Smooth muscle cell (in vitro differentiated cells): ENCODE results near the gene FOS. TPM values are rescaled to one million over a fixed set of nuclear protein-coding genes. Genes with fewer than 3 reads are reported as not detected.

Experiments
- DNase-seq: peaks from one replicate; lab custom pipeline; 2025; ENCODE audit not compliant: unreplicated experiment; lab: John Stamatoyannopoulos, UW
- H2AFZ ChIP-seq: fragments of 200-600 bp; sonication (generic); 2 replicates; pipeline ENCODE4 v1.6.0; 2016; ENCODE audit warnings: antibody characterized with exemption, low read depth, mild to moderate bottlenecking
- H3F3A ChIP-seq: fragments of 200-600 bp; sonication (generic); 2 replicates; pipeline ENCODE4 v1.6.0; 2017; ENCODE audit warnings: antibody characterized with exemption, low read depth
- H3K27ac ChIP-seq: fragments of 200-600 bp; sonication (generic); 2 replicates; pipeline ENCODE4 v1.5.1; 2016; ENCODE audit warnings: low read depth, mild to moderate bottlenecking
- H3K27me3 ChIP-seq: fragments of 200-600 bp; sonication (generic); 2 replicates; pipeline ENCODE4 v1.6.1; 2016; ENCODE audit warnings: low read depth, mild to moderate bottlenecking
- H3K36me3 ChIP-seq: fragments of 200-600 bp; sonication (generic); 2 replicates; pipeline ENCODE4 v1.5.1; 2016; ENCODE audit warnings: low read depth
- H3K4me1 ChIP-seq: fragments of 200-600 bp; sonication (generic); 2 replicates; pipeline ENCODE4 v1.5.1; 2016; ENCODE audit warnings: low read depth
- H3K4me2 ChIP-seq: fragments of 200-600 bp; sonication (generic); 2 replicates; pipeline ENCODE4 v1.6.0; 2016; ENCODE audit warnings: mild to moderate bottlenecking
- H3K4me3 ChIP-seq: fragments of 200-600 bp; sonication (generic); 2 replicates; pipeline ENCODE4 v1.5.1; 2016; ENCODE audit warnings: mild to moderate bottlenecking
- H3K79me2 ChIP-seq: fragments of 200-600 bp; sonication (generic); 2 replicates; pipeline ENCODE4 v1.6.0; 2016; ENCODE audit warnings: low read depth, mild to moderate bottlenecking
- H3K9ac ChIP-seq: fragments of 200-600 bp; sonication (generic); 2 replicates; pipeline ENCODE4 v1.6.0; 2016; ENCODE audit warnings: low read depth
- H3K9me3 ChIP-seq: fragments of 200-600 bp; sonication (generic); replicated peaks from 2 replicates; pipeline ENCODE4 v1.5.1; 2016; ENCODE audit warnings: low read depth
- H4K20me1 ChIP-seq: fragments of 200-600 bp; sonication (generic); 2 replicates; pipeline ENCODE4 v1.6.0; 2016; ENCODE audit warnings: low read depth
- WGBS: methylation state at CpG from one replicate; pipeline ENCODE4 v1.1.7; 2016; ENCODE audit warnings: low lambda C conversion rate; 5-methylcytosine and 5-hydroxymethylcytosine counted together
- polyA plus RNA-seq: library from polyadenylated mRNA; unstranded; fragments of >200 nt; fragmentation: Nextera tagmentation; extraction: Ambion mirVana; gene quantifications from 2 replicates; pipeline ENCODE4 v1.2.1, GENCODE V29; 2016
- total RNA-seq: library from RNA; depleted of rRNA; stranded (reverse); fragments of >200 nt; gene quantifications from 2 replicates; pipeline ENCODE4 v1.2.3, GENCODE V29; 2014
- TF ChIP-seq, protein P1 (sequence below): fragments of 200-600 bp; sonication (generic); IDR thresholded peaks from 2 replicates; pipeline ENCODE4 v1.5.1; 2017; ENCODE audit warnings: borderline replicate concordance, mild to moderate bottlenecking, antibody characterized with exemption; ENCODE audit not compliant: insufficient read depth, poor library complexity, severe bottlenecking

The FOS gene
- total and polyA plus RNA-seq, 2 experiments from 2014 or later: 1,280 to 1,567 TPM

DNA sequence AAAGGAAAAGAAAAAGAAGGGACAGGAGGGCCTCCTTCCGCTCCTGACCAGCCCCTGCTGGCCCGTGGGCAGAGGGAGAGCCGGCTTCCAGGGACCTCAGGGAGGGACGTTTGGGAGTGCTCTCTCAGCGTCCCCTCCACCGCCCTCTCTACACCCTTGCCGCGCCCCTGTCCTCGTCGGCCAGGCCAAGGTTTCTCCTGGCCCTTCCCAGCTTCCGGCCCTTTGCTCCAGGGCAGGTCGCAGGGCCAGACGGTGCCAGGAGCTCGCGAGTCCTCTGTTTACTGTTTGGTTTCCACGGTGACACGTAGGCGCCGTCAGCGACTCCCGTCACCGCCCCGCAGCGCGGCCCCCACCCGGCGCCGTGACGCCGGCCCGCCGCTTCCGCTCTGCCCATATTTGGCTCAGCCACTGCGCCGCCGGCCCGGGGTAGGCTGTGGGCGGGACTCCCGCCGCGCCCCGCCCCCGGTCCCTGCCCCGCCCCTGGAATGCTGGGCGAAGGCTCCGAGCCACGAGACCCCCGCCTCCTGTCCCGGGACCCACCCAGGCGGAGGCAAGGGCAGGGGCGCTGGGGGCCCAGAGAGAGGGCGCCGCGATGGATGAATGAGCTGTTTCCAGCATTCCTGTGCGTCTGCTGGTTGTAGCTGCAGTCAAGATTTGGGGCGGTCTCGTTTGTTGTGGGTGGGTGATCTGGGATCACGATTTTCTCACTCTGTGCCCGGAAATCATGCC, 15.5 kb downstream of the FOS start:
- WGBS: 2% methylated on average over 43 of the region's 59 CpGs
- Histone ChIP-seq H3K79me2 (no peaks in the 10 kb centered on the region), H3F3A (no peaks in the 10 kb centered on the region), H3K4me3 (peak overlapping the region; percentile 53), H4K20me1 (no peaks in the 10 kb centered on the region), H3K27me3 (no peaks in the 10 kb centered on the region), H3K36me3 (no peaks in the 10 kb centered on the region), H3K9ac (peak overlapping the region; percentile 99), H3K4me2 (peak overlapping the region; percentile 94), H3K27ac (peak overlapping the region; percentile 99), H3K4me1 (peaks cover 17% of the 10 kb centered on the region), H2AFZ (peak overlapping the region; percentile 1), H3K9me3 (no peaks in the 10 kb centered on the region)
- peak; percentile 91 for DNase-seq
- TF ChIP-seq, protein P1, sequence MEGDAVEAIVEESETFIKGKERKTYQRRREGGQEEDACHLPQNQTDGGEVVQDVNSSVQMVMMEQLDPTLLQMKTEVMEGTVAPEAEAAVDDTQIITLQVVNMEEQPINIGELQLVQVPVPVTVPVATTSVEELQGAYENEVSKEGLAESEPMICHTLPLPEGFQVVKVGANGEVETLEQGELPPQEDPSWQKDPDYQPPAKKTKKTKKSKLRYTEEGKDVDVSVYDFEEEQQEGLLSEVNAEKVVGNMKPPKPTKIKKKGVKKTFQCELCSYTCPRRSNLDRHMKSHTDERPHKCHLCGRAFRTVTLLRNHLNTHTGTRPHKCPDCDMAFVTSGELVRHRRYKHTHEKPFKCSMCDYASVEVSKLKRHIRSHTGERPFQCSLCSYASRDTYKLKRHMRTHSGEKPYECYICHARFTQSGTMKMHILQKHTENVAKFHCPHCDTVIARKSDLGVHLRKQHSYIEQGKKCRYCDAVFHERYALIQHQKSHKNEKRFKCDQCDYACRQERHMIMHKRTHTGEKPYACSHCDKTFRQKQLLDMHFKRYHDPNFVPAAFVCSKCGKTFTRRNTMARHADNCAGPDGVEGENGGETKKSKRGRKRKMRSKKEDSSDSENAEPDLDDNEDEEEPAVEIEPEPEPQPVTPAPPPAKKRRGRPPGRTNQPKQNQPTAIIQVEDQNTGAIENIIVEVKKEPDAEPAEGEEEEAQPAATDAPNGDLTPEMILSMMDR: no peak

DNA sequence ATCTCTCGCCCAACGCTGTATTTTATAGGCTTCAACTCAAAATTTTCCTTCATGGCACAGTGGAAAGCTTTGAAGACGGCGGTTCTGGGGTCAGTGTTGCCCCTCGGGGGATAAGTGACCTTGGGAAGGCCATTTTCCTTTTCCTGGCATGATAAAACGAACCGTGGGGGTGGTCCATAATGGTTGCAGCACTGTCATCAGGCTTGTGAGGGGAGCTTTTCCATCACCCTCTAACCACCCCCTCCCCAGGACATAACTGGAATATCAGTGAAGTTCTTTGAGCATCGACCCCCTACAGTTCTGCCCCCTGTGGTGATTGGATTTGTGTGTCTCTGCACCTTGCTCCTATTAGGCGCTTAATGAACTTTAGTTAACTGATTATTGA, 16.0 kb downstream of the FOS start:
- Histone ChIP-seq H4K20me1 (no peaks in the 10 kb centered on the region), H3K36me3 (no peaks in the 10 kb centered on the region), H2AFZ (peak overlapping the region; percentile 1), H3K27me3 (no peaks in the 10 kb centered on the region), H3K27ac (peak overlapping the region; percentile 99), H3K79me2 (no peaks in the 10 kb centered on the region), H3K4me3 (peak overlapping the region; percentile 53), H3K4me2 (peak overlapping the region; percentile 94), H3K9ac (peak overlapping the region; percentile 99), H3F3A (no peaks in the 10 kb centered on the region), H3K4me1 (peaks cover 17% of the 10 kb centered on the region), H3K9me3 (no peaks in the 10 kb centered on the region)
- DNase-seq: no peak
- 1% methylated on average over 9 of the region's 9 CpGs for WGBS
- TF ChIP-seq, protein P1: no peak

DNA sequence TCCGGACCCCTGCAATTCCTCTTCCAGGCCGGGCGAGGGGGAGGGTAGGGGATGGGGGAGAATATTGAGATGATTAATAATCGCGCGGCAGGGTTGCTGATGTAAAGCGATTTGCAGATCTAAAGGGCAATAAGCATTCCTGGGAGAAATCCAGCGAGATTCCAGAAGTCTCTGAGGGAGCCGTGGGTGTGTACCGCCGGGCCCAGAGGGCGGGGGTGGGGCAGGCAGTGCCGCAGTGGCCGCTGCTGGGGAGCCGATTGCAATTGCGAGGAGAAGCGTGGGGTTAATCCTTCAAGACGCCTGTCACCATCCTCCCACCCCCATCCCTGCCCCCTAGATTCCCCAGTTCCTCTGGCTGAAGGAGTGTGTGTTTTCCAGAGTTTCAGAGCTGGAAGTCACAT, 16.4 kb downstream of the FOS start:
- Histone ChIP-seq H2AFZ (no peak overlapping the region), H3F3A (no peaks in the 10 kb centered on the region), H3K4me3 (peak overlapping the region; percentile 53), H4K20me1 (no peaks in the 10 kb centered on the region), H3K36me3 (no peaks in the 10 kb centered on the region), H3K4me2 (peak overlapping the region; percentile 94), H3K79me2 (no peaks in the 10 kb centered on the region), H3K9ac (peak overlapping the region; percentile 99), H3K27ac (peak overlapping the region; percentile 99), H3K27me3 (no peaks in the 10 kb centered on the region), H3K9me3 (no peaks in the 10 kb centered on the region), H3K4me1 (peaks cover 17% of the 10 kb centered on the region)
- TF ChIP-seq, protein P1: no peak
- under 1% methylated on average over 12 of the region's 18 CpGs for WGBS
- DNase-seq: peak; percentile 44
